ENCODE results near the gene TMPRSS4.
A peak's percentile ranks its signal among the peaks of the same experiment; 100 is the strongest.

TMPRSS4 gene

GRCh38 chr11:118152020-118152551 lies 75.2 kb downstream of the TMPRSS4 start:
- no peak for DNase-seq

GRCh38 chr11:118152552-118153471 lies 75.9 kb downstream of the TMPRSS4 start, which contains the start of gene SCN4B:
Gene SCN4B (minus strand): TSS chr11:118152823. CDS start chr11:118152673, 150 bp downstream.
- peak in 50 of 58 donors; percentile 10 to 76 (median 50) for DNase-seq

DNA sequence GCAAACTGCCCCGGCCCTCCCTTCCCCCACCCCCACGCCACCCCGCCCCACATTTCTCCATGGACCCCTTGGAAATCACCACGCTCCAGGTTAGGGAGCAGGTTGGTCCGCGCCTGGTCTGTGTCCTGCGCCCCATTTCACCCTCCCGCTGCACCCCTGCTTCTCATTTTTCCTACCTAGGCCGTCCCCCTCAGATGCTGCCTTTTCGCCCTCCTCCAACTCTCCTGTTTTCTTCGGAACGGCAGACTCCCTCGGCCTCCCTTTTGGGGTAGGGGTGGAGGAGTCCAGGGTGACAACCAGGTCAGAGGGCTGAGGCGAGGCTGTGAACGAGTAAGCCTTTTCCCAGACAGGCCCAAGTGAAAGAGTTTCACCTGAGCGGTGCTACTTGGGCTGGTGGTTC lies 76.6 kb downstream of the TMPRSS4 start:
- DNase-seq, result no peak

- DNase-seq, result no peak
These were observed 77.1 kb downstream of the TMPRSS4 start for GRCh38 chr11:118153976-118154375.

DNA sequence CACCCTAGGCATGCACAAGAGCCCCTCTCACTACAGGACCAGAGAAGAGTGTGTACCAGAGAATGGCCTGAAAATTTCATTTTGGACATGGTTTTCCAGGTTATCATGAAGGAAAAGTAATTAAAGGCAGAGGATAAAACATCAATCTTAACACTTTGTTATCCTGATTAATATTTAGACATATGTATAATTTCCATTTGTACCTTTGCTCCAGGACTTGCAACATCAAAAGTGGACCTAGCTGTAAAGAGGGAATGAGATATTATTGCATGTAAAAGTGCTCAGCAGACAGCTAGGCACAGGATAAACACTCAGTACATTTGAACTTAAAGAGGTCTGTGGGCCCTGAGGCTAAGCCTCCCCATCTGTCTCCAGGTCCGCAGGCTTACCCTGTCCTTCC lies 77.8 kb downstream of the TMPRSS4 start:
- DNase-seq, result no peak

DNA sequence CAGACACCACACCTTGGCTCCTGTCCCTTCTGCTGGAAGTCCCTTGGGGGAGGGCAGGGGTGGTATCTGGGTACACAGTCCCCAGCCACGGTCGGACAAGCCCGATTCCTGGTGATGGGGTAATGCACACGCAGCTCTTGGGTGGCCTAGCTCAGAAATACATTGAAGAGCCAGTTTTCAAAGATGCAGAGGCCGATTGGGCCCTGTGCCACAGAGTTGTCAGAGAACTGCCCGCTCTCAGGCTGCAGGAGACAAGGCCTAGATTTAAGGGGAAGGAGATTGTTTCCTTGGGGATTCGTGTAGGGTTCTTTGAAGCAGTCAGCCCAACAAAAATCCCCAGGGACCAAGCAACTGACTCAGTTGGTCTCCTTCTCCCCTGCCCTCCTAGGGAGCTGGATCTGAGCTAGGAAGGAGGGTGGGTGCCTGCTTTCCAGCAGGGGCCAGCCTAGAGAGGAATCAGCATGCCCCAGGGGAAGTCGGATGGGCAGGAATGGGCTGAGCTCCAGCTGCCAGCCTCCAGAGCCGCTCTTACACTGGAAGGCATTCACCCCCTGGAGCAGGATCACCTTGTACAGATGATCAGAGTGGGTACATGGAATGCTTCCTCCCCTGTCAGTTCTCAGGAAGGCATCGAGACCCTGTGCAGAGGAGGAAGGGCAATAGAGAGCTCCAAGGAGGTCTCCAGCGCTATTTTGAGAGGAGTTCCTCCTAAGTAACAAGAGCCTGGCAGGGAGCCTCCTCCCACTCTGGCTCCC lies 79.1 kb downstream of the TMPRSS4 start:
- DNase-seq, result no peak

GRCh38 chr11:118156531-118157185 lies 79.8 kb downstream of the TMPRSS4 start:
- DNase-seq, result no peak

DNA sequence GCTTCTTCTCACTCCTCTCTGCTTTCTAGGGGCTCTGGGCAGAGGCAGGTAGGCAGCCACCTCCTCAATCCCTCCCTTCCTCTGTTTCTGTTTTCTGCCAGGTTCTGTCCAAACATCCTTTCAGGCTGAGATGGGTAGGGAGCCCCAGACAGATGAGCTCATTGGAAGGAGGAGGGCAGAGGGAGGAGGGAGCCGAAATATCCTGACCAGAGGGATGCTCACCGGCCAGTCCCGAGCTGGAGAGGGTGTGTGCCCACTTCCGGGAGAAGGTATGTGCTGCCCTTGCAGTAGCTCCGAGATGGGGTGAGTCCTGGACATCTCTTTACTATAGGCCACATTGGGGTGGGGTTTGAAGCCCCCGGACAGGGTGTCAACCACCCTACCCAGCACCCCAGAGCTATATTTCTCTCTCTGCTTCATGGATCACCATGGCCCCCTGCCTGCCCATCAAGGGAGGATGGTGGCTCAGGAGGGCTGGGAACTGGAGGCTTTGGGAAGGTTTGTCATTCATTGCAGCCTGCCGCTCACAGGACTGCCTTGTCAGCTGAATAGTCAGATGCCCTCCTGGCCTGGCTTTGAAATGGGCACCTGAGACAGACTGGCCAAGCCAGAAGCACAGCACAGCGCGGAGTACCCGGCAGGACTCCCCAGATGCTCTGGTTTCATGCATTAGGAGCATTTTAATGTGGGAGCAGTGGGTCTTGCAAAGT lies 80.5 kb downstream of the TMPRSS4 start:
- no peak for DNase-seq

DNA sequence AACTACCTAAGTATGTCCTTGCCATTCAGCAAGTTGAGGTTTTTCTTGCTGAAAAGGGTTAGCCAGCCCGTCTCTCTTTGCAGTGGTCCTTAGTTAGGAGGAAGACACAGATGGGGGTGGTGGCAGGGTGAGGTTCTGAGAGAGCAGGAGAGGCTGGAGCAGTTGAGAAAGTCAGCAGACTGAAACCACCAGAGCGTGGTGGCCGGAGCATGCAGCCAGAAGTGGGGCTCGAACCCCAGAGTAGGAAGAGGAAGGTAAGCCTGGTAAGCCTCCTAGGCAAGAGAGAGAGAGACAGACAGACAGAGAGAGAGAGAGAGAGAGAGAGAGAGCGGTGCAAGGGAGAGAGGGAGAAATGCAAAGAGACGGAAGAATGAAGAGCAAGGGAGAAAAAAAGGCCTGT lies 84.9 kb downstream of the TMPRSS4 start:
- DNase-seq, result no peak

- no peak for DNase-seq
These were observed 86.0 kb downstream of the TMPRSS4 start for GRCh38 chr11:118162846-118163245.

GRCh38 chr11:118163494-118163893 lies 86.6 kb downstream of the TMPRSS4 start:
- no peak for DNase-seq

DNA sequence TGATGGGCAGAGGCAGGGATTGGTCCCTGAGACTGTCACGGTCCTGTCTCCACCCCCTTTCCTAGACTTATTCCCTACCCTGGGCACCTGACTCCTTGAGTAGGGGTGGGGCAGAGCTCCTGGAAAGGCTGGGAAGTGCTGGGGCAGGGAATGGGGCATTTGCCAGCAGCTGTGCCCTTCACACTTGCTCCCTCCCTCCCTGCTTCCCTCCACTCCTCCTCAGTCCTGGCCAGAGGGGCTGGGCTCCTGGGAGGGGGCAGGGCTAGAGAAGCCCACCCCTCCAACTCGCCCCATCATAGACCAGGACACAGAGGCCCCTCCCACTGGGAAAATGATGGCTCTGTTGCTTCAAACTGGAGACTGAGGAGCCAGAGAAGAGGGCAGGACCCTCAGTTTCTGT lies 88.0 kb downstream of the TMPRSS4 start:
- no peak for DNase-seq

GRCh38 chr11:118166641-118167040 lies 89.8 kb downstream of the TMPRSS4 start:
- DNase-seq, result no peak

- no peak for DNase-seq
These were observed 90.4 kb downstream of the TMPRSS4 start for GRCh38 chr11:118167253-118167652.

DNA sequence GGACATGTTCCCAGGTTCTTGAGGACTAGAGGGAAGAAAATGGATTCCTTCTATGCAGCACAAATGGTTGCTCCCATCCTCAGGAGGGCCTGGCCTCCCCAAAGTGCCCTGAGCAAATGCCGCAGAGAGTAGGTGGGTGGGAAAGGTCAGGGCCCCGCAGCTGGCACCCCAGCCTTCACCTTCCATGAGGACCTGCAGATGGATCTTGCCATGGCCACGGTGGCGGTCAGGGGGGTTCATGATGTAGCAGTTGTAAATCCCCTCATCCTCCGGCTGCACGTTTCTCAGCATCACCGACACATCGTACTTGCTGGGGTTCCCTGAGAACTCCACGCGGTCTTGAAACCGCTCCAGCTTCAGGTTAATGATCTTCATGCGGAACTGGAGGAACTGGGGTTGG lies 91.0 kb downstream of the TMPRSS4 start:
- no peak for DNase-seq

GRCh38 chr11:118168316-118168715 lies 91.4 kb downstream of the TMPRSS4 start:
- no peak for DNase-seq

- DNase-seq, result no peak
These were observed 91.9 kb downstream of the TMPRSS4 start for GRCh38 chr11:118168751-118169150.

- DNase-seq, result no peak
These were observed 92.6 kb downstream of the TMPRSS4 start for GRCh38 chr11:118169300-118170140.

- DNase-seq, result no peak
These were observed 93.4 kb downstream of the TMPRSS4 start for GRCh38 chr11:118170231-118170630.

GRCh38 chr11:118170882-118171268 lies 94.0 kb downstream of the TMPRSS4 start:
- DNase-seq, result no peak
